Right lobe of liver (tissue), 6 donors: ENCODE data around the gene GPR161. TPM values are rescaled to one million over a fixed set of nuclear protein-coding genes. Genes with fewer than 3 reads are reported as not detected.

Experiments
- ATAC-seq, 4 donors: fragments of 200-7000 bp; cut with Tn5 transposase; one replicate each; pipeline ENCODE4 v1.9.1; 2020; ENCODE audit warnings: mild to moderate bottlenecking in 4 of 4, moderate library complexity in 4 of 4
- DNase-seq, 3 donors: peaks; one replicate each; pipeline ENCODE4 v3.0.0-alpha.2; 2020
- H3K27ac ChIP-seq, 3 donors: fragments of 200-600 bp; one replicate each; pipeline ENCODE4 v1.8.0; 2022
- H3K27me3 ChIP-seq, 2 donors: fragments of 200-600 bp; one replicate each; pipeline ENCODE4 v1.8.0; 2022
- H3K36me3 ChIP-seq, 4 donors: fragments of 200-600 bp; sonication (generic) in 1 of 4; one replicate each; pipeline versions ENCODE4 v1.5.1 to v1.8.0; 2017 to 2022; ENCODE audit warnings: control low read depth in 1 of 4
- H3K4me1 ChIP-seq, 4 donors: fragments of 200-600 bp; sonication (generic) in 1 of 4; one replicate each; pipeline versions ENCODE4 v1.5.1 to v1.8.0; 2017 to 2022; ENCODE audit warnings: control low read depth in 1 of 4
- H3K4me3 ChIP-seq, 3 donors: fragments of 200-600 bp; one replicate each; pipeline ENCODE4 v1.8.0; 2022
- H3K9me3 ChIP-seq, 4 donors: fragments of 200-600 bp; sonication (generic) in 1 of 4; one replicate each; pipeline versions ENCODE4 v1.5.1 to v1.8.0; 2017 to 2022; ENCODE audit warnings: control low read depth in 1 of 4
- POLR2A ChIP-seq: fragments of 450-650 bp; IDR thresholded peaks from one replicate; pipeline ENCODE4 v1.6.1; 2017; ENCODE audit warnings: antibody characterized with exemption, mild to moderate bottlenecking
- WGBS: methylation state at CpG from one replicate; pipeline ENCODE4 v1.1.6; 2018; ENCODE audit warnings: low coverage, low lambda C conversion rate; ENCODE audit not compliant: insufficient coverage; ENCODE audit errors: missing lambda C conversion rate; 5-methylcytosine and 5-hydroxymethylcytosine counted together
- intact Hi-C, 2 donors: fragments of 100-400 bp; cut with DNase I; formaldehyde crosslinking; loops; one replicate each; pipeline versions ENCODE4 v1.11.2 to v1.14.1; 2022
- total RNA-seq, 6 experiments: library from RNA; depleted of rRNA in 2 of 6; stranded (reverse); fragments of >200 nt in 2 of 6; fragmentation: NEBNext Ultra II Directional in 3 of 6; extraction: Animal tissue kit (Norgen Biotek cat#: 25700) in 3 of 6; gene quantifications; one replicate each; pipeline versions ENCODE4 v1.1.0 to v1.2.4, GENCODE V29; 2016 to 2023
- TF ChIP-seq, protein P1 (sequence below), 4 donors: fragments of 200-600 bp in 3 of 4; fragments of 450-650 bp in 1 of 4; IDR thresholded peaks; one replicate each; pipeline versions ENCODE4 v1.5.1 to v1.8.0; 2016 to 2022; ENCODE audit warnings: antibody characterized with exemption in 4 of 4, mild to moderate bottlenecking in 2 of 4
- donor health status: DM: no; HTN: yes; CAD: no.
- donor health status: DM: no; HTN: no; CAD: no.
- donor health status: DM: no; HTN: no; CAD: no.
- donor health status: DM: no; HTN: yes; CAD: no.
- donor health status: DM: no; HTN: yes; CAD: no.

Gene GPR161
- total RNA-seq, 6 experiments from 2014 or later = 0.43 to 1.4 (median 0.48) TPM

DNA sequence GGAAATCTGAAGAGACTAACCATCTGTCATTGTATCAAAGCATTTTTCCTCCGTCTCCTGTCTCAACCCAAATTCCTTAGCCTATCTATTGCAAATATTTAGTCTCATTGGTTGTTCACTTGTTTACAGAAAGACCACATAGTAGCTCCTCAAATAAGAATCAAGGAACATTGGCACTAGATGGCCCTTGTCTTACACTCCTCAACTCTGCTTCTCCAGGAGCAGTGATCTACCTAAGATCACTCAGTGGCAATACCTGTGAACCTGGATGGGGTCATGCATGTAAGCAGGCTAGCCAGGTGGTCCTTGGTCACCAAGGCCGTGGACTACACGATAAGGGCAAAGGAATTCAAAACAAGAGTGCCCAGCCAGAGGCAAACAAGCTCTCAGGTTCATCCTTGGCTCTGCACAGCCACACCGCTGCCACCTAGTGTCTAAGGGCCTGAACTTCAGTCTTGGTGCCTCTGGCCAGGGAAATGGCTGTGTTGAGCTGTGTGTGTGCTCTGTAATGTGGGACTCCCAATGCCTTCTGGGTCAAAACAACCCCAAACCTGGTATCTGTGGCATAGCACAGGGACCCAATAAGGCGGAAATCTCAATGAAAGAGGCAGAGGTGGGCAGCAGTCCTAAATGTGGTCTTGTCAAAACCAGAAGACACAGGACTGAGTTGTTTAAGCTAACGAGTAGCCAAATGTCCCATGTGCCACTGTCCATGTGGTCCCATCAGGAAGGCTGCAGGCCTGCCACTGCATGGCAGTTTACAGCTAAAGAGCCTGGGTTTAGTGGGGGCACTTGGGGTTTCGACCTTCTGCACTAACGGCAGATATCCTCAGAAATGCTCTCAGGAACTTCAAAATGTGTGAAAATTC, 54.5 kb downstream of the GPR161 start:
- 29% methylated on average over 3 of the region's 8 CpGs for WGBS
- intact Hi-C loops = no loop called here
- no peak for TF ChIP-seq POLR2A
- TF ChIP-seq, protein P1, sequence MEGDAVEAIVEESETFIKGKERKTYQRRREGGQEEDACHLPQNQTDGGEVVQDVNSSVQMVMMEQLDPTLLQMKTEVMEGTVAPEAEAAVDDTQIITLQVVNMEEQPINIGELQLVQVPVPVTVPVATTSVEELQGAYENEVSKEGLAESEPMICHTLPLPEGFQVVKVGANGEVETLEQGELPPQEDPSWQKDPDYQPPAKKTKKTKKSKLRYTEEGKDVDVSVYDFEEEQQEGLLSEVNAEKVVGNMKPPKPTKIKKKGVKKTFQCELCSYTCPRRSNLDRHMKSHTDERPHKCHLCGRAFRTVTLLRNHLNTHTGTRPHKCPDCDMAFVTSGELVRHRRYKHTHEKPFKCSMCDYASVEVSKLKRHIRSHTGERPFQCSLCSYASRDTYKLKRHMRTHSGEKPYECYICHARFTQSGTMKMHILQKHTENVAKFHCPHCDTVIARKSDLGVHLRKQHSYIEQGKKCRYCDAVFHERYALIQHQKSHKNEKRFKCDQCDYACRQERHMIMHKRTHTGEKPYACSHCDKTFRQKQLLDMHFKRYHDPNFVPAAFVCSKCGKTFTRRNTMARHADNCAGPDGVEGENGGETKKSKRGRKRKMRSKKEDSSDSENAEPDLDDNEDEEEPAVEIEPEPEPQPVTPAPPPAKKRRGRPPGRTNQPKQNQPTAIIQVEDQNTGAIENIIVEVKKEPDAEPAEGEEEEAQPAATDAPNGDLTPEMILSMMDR (IDR thresholded peaks at IDR 0.05) = peak; percentile 82 to 91 (median 86)

DNA sequence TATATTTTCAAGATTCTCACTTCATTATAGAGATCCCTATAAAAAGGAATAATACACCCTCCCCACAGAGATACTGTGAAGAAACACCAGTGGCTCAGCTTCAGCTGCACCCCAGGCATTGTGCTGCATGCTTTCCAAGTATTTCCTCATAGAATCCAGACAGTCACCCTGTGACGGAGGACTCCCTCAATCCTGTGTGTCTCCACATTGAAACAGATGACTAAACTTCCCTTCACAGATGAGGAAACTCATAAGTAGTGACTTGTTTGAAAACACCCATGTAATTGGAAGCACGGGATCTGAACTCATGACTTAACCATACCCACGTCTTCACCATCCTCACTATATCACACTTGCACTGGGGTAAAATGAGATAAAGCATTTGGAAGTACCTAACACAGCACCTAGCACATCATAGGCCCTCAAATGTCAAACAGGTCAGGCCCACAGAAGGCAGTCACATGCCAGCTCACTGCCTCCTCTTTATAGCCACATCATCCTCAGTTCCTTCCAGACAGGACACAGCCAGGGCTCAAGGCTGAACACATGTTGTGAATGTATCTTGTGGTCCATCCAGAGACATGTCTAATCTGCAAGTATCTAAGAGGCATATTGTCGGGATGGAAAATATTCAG, 55.2 kb downstream of the GPR161 start:
- no peaks in the 10 kb centered on the region for H3K27me3 ChIP-seq
- peaks cover 0 to 15% (median 10%) of the 10 kb centered on the region in 4 donors for H3K36me3 ChIP-seq
- H3K9me3 ChIP-seq = no peaks in the 10 kb centered on the region
- ATAC-seq (peak; percentile 11 to 47 (median 32)), DNase-seq (no peak)
- H3K4me3 ChIP-seq = no peak overlapping the region
- H3K4me1 ChIP-seq = peaks cover 0 to 12% (median 0%) of the 10 kb centered on the region in 4 donors
- 51% methylated on average over 4 of the region's 4 CpGs for WGBS
- TF ChIP-seq, protein P1 (IDR thresholded peaks at IDR 0.05) = no peak
- TF ChIP-seq POLR2A = no peak
- no peak overlapping the region for H3K27ac ChIP-seq
- intact Hi-C loops = no loop called here

More for the DNA sequence above, 54.5 kb downstream of the GPR161 start:
- ATAC-seq (peak; percentile 91 to 94 (median 93)), DNase-seq (peak; percentile 62 to 77 (median 71))
- Histone ChIP-seq H3K27ac (no peak overlapping the region), H3K27me3 (no peaks in the 10 kb centered on the region), H3K36me3 (peaks cover 0 to 9% (median 5%) of the 10 kb centered on the region in 4 donors), H3K4me3 (no peak overlapping the region), H3K9me3 (no peaks in the 10 kb centered on the region), H3K4me1 (peaks cover 0 to 12% (median 0%) of the 10 kb centered on the region in 4 donors)

DNA sequence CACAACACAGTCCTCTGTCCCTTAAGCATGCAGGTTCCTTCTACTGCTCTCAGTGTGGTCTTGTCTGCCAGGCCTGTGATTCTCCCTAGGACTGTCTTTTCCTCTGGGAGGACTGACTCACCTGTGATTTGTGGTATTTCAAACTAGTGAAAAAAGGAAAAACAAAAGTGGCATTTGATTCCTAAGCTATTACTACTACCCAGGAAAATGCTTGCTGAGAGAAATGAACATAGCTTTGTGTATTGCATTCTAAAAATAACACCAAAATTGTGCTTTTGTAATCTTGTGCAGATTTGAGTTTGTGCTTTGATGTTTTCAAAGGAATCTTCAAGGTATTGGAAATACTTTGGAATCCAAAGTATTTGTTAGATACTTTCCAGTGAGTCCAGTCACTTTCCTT, 57.0 kb downstream of the GPR161 start:
- peaks cover 0 to 32% (median 18%) of the 10 kb centered on the region in 4 donors for H3K36me3 ChIP-seq
- no peak overlapping the region for H3K27ac ChIP-seq
- DNase-seq (no peak), ATAC-seq (no peak)
- intact Hi-C loops = no loop called here
- no peaks in the 10 kb centered on the region for H3K9me3 ChIP-seq
- H3K4me3 ChIP-seq = no peak overlapping the region
- peaks cover 0 to 9% (median 0%) of the 10 kb centered on the region in 4 donors for H3K4me1 ChIP-seq
- H3K27me3 ChIP-seq = no peaks in the 10 kb centered on the region
- TF ChIP-seq, protein P1 (IDR thresholded peaks at IDR 0.05) = no peak
- no peak for TF ChIP-seq POLR2A

DNA sequence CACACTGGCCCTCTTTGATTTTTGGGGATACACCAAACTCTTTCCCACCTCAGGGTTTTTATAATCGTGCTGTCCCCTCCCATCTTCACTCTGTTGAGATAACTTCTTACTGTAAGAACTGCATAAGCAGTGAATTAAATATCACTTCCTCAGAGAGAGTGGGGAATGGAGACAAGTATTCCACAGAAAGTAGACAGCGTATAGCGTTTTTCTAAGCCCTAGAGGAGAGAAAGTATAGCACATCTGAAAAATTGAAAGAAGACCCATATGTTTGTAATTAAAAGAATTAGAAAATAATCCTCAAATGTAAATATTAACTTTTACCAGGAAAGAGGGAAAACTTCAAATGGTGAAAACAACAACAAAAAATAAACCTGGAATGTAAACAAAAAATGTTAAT, 67.3 kb downstream of the GPR161 start:
- H3K4me1 ChIP-seq = no peaks in the 10 kb centered on the region
- ATAC-seq = no peak
- 98% methylated on average over 3 of the region's 3 CpGs for WGBS
- DNase-seq = no peak
- no peak overlapping the region for H3K4me3 ChIP-seq
- H3K36me3 ChIP-seq = peaks cover 8 to 86% (median 43%) of the 10 kb centered on the region in 4 donors
- TF ChIP-seq, protein P1 (IDR thresholded peaks at IDR 0.05) = no peak
- TF ChIP-seq POLR2A = no peak
- H3K27ac ChIP-seq = no peak overlapping the region
- no peaks in the 10 kb centered on the region for H3K9me3 ChIP-seq
- no peaks in the 10 kb centered on the region for H3K27me3 ChIP-seq
- intact Hi-C loops = no loop called here
